Natural killer cell (primary cell): ENCODE measurements around the gene SPTSSB. TPM values are rescaled to one million over a fixed set of nuclear protein-coding genes. Genes with fewer than 3 reads are reported as not detected.

Source experiments
- ATAC-seq, 3 donors: fragments of 150-1000 bp in 2 of 3; fragments of 200-7000 bp in 1 of 3; cut with Tn5 transposase; 1 replicate in 1 of 3; 2 replicates in 2 of 3; pipeline ENCODE4 v1.10.0; 2021; ENCODE audit warnings: mild to moderate bottlenecking in 2 of 3, moderate library complexity in 2 of 3
- DNase-seq, 2 donors: peaks; one replicate each; pipeline versions ENCODE4 v3.0.0 to v3.0.0-alpha.2; 2013 to 2021; ENCODE audit warnings: mixed read lengths in 1 of 2
- H3K27ac ChIP-seq: one replicate; pipeline ENCODE4 v1.5.1; 2013; ENCODE audit warnings: mild to moderate bottlenecking, low read length
- H3K27me3 ChIP-seq: one replicate; pipeline ENCODE4 v1.6.1; 2013; ENCODE audit warnings: low read length; ENCODE audit not compliant: control insufficient read depth, insufficient read depth
- H3K36me3 ChIP-seq: one replicate; pipeline ENCODE4 v1.6.1; 2013; ENCODE audit warnings: low read length; ENCODE audit not compliant: control insufficient read depth, insufficient read depth
- H3K4me1 ChIP-seq: one replicate; pipeline ENCODE4 v1.6.1; 2013; ENCODE audit warnings: low read length; ENCODE audit not compliant: control insufficient read depth, insufficient read depth
- H3K4me3 ChIP-seq: one replicate; pipeline ENCODE4 v1.5.1; 2013; ENCODE audit warnings: low read length
- H3K9me3 ChIP-seq: one replicate; pipeline ENCODE4 v1.6.1; 2013; ENCODE audit warnings: low read length; ENCODE audit not compliant: control insufficient read depth, insufficient read depth
- H3K27ac Mint-ChIP-seq, 2 donors: one replicate each; pipeline ENCODE4 v1.8.0; 2022; ENCODE audit warnings: mild to moderate bottlenecking in 2 of 2, mixed read lengths in 2 of 2, moderate library complexity in 1 of 2
- H3K27me3 Mint-ChIP-seq, 2 donors: one replicate each; pipeline ENCODE4 v1.8.0; 2022; ENCODE audit warnings: low read depth in 2 of 2, mixed read lengths in 2 of 2
- H3K36me3 Mint-ChIP-seq: one replicate; pipeline ENCODE4 v1.8.0; 2022; ENCODE audit warnings: mixed read lengths
- H3K4me1 Mint-ChIP-seq, 2 donors: one replicate each; pipeline ENCODE4 v1.8.0; 2022; ENCODE audit warnings: mixed read lengths in 2 of 2
- H3K4me3 Mint-ChIP-seq: one replicate; pipeline ENCODE4 v1.8.0; 2022; ENCODE audit warnings: mild to moderate bottlenecking, moderate library complexity, mixed read lengths
- H3K9me3 Mint-ChIP-seq, 2 donors: one replicate each; pipeline ENCODE4 v1.8.0; 2022; ENCODE audit warnings: mixed read lengths in 2 of 2
- WGBS: methylation state at CpG from one replicate; pipeline ENCODE4 v1.1.7; 2013; ENCODE audit warnings: missing lambda C conversion rate; ENCODE audit not compliant: insufficient coverage; 5-methylcytosine and 5-hydroxymethylcytosine counted together
- intact Hi-C: fragments of 100-400 bp; cut with micrococcal nuclease; formaldehyde crosslinking; loops from one replicate; pipeline ENCODE4 v1.14.2; 2022
- total RNA-seq, 4 donors: library from RNA; stranded (reverse); fragments of 120-200 nt in 1 of 4; gene quantifications; one replicate each; pipeline versions ENCODE4 v1.2.3 to v1.2.4, GENCODE V29; 2013 to 2022
- TF ChIP-seq, protein P1 (sequence below): fragments of 200-600 bp; IDR thresholded peaks from one replicate; pipeline ENCODE4 v1.8.0; 2022; ENCODE audit warnings: antibody characterized with exemption

Gene SPTSSB
- total RNA-seq, 3 donors from 2014 or later (not counting 1 experiment from before 2014, with no cell fraction given) = 7.3 to 14.1 (median 11.1) TPM

DNA sequence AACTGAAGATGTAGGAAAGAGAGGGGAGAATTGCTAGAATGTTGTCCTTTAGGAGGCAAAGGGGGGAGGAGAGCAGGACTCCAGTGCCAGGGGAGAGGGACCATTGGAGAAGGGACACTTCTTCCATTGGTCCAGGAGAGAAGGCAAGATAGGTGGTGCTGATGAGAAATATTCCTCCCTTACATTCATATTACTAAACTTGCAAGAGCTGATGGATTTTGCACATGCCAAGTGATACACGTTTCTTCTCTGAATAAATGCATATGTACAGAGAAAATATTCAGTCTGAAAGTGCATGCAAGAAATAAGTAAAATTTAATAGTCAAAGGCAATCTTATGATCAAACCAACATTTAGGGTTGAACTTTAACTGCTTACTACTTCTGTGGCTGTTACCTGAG, 21.5 kb upstream of the SPTSSB start:
- Mint-ChIP-seq H3K4me1 (peaks cover 28 to 30% of the 10 kb centered on the region in 2 donors), H3K4me3 (no peak overlapping the region), H3K9me3 (no peaks in the 10 kb centered on the region), H3K27me3 (peaks cover 45 to 71% of the 10 kb centered on the region in 2 donors), H3K27ac (no peak overlapping the region), H3K36me3 (peaks cover 17% of the 10 kb centered on the region)
- TF ChIP-seq, protein P1, sequence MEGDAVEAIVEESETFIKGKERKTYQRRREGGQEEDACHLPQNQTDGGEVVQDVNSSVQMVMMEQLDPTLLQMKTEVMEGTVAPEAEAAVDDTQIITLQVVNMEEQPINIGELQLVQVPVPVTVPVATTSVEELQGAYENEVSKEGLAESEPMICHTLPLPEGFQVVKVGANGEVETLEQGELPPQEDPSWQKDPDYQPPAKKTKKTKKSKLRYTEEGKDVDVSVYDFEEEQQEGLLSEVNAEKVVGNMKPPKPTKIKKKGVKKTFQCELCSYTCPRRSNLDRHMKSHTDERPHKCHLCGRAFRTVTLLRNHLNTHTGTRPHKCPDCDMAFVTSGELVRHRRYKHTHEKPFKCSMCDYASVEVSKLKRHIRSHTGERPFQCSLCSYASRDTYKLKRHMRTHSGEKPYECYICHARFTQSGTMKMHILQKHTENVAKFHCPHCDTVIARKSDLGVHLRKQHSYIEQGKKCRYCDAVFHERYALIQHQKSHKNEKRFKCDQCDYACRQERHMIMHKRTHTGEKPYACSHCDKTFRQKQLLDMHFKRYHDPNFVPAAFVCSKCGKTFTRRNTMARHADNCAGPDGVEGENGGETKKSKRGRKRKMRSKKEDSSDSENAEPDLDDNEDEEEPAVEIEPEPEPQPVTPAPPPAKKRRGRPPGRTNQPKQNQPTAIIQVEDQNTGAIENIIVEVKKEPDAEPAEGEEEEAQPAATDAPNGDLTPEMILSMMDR = no peak
- ATAC-seq (no peak), DNase-seq (no peak)
- intact Hi-C loops = no loop called here
- H3K9me3 ChIP-seq = no peaks in the 10 kb centered on the region
- no peak overlapping the region for H3K27ac ChIP-seq
- H3K36me3 ChIP-seq = no peaks in the 10 kb centered on the region
- WGBS = no CpG with 5 or more reads among the region's 1 CpG
- H3K4me1 ChIP-seq = peaks cover 23% of the 10 kb centered on the region
- H3K4me3 ChIP-seq = no peak overlapping the region
- H3K27me3 ChIP-seq = peaks cover 12% of the 10 kb centered on the region

DNA sequence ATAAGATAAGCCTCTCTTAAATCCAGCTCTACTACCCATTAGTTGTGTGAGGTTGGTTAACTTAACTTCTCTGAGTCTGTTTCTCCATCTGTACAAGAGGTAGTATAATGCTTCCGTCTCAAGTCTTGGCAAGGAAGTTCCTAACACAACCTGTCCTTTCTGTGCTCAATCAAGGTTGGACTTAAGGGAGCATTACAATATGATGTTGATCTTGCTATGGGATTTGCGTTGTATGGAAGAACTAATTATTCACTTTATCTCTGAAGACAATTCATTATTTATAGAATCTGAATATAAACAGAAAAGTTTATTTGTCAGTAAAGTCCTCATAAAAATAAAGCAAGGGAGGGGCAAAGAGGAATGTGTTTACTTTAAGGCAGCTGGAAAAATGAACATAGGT, 18.9 kb upstream of the SPTSSB start:
- TF ChIP-seq, protein P1 = no peak
- Mint-ChIP-seq H3K4me1 (peaks cover 19 to 23% of the 10 kb centered on the region in 2 donors), H3K27ac (no peak overlapping the region), H3K36me3 (no peaks in the 10 kb centered on the region), H3K4me3 (no peak overlapping the region), H3K9me3 (no peaks in the 10 kb centered on the region), H3K27me3 (peaks cover 32 to 65% of the 10 kb centered on the region in 2 donors)
- WGBS = 88% methylated on average over 1 of the region's 2 CpGs
- no peaks in the 10 kb centered on the region for H3K36me3 ChIP-seq
- no peak overlapping the region for H3K4me3 ChIP-seq
- peaks cover 7% of the 10 kb centered on the region for H3K27me3 ChIP-seq
- ATAC-seq (no peak), DNase-seq (no peak)
- intact Hi-C loops = no loop called here
- H3K27ac ChIP-seq = no peak overlapping the region
- H3K4me1 ChIP-seq = peaks cover 21% of the 10 kb centered on the region
- no peaks in the 10 kb centered on the region for H3K9me3 ChIP-seq

DNA sequence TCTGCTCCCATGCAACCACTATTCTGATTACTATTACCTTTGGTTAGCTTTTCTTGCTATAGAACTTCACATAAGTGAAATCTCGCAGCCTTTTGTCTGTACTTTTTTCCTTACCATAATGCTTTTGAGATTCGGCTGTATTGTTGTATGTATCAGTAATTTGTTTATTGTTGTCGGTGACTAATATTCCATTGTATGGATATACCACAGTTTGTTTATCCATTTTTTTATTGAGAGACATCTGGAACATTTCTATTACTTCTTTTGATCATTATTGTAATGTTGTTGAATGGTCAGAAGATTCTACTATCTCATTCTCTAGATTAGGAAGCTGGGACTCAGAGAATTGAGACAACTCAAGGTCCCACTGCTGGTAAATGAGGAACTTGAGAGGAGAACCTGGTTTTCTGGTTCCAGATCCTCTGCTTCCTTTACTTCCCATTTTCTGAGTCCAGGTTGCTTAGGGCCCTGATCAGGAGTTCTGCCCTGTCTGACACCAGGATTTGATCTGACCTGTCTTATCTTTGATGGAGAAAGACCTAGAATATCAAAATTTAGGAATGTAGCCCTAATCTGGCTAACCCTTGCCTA, 18.2 kb upstream of the SPTSSB start:
- TF ChIP-seq, protein P1 = no peak
- Histone ChIP-seq H3K4me1 (peaks cover 17% of the 10 kb centered on the region), H3K27ac (no peak overlapping the region), H3K36me3 (no peaks in the 10 kb centered on the region), H3K4me3 (no peak overlapping the region), H3K27me3 (peaks cover 7% of the 10 kb centered on the region), H3K9me3 (no peaks in the 10 kb centered on the region)
- H3K27ac Mint-ChIP-seq = no peak overlapping the region
- H3K27me3 Mint-ChIP-seq = peaks cover 34 to 65% of the 10 kb centered on the region in 2 donors
- no peaks in the 10 kb centered on the region for H3K9me3 Mint-ChIP-seq
- intact Hi-C loops = no loop called here
- H3K4me1 Mint-ChIP-seq = peaks cover 13 to 17% of the 10 kb centered on the region in 2 donors
- no peak for DNase-seq
- H3K4me3 Mint-ChIP-seq = no peak overlapping the region
- H3K36me3 Mint-ChIP-seq = no peaks in the 10 kb centered on the region
- no CpG with 5 or more reads among the region's 3 CpGs for WGBS
- no peak for ATAC-seq

DNA sequence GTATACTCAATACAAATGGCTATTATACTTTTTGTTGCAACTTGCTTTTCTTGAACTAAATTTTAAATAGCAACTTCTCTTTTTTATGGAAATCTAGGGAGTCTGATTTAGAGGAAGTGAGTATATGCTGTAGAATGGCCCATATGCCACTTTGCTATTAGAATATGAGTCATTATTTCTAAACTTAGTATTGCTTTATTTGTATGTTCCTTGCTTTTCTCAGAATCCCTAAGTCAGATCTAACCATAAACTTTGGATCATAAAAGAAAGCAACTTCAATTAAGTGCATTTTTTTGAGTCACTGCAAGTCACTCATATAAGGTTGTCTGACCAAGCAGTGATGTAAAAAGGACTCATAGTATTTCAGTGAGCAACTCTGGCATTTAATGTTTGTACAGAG, 17.5 kb upstream of the SPTSSB start:
- no peak overlapping the region for H3K4me3 ChIP-seq

More for the DNA sequence above, 17.5 kb upstream of the SPTSSB start:
- Histone ChIP-seq H3K36me3 (no peaks in the 10 kb centered on the region), H3K9me3 (no peaks in the 10 kb centered on the region), H3K27ac (no peak overlapping the region), H3K27me3 (peaks cover 7% of the 10 kb centered on the region), H3K4me1 (peaks cover 11% of the 10 kb centered on the region)
- Mint-ChIP-seq H3K4me3 (no peak overlapping the region), H3K4me1 (peaks cover 6 to 10% of the 10 kb centered on the region in 2 donors), H3K36me3 (no peaks in the 10 kb centered on the region), H3K9me3 (no peaks in the 10 kb centered on the region), H3K27me3 (peaks cover 35 to 72% of the 10 kb centered on the region in 2 donors), H3K27ac (no peak overlapping the region)
- DNase-seq (no peak), ATAC-seq (no peak)
- intact Hi-C loops = no loop called here
- TF ChIP-seq, protein P1 = no peak
